CD4-positive, alpha-beta T cell treated with Interleukin-6 for 4 hours (primary cell): ENCODE data around the gene NT5DC2.
"Not testable (repeated sequence)": the region's sequence is repeated elsewhere in the genome, so short reads cannot be mapped to it uniquely, and the experiment has no call there.

Source experiments
- DNase-seq: peaks from one replicate; pipeline ENCODE4 v3.0.0-alpha.2; 2020; ENCODE audit warnings: mixed read lengths

NT5DC2 gene

DNA sequence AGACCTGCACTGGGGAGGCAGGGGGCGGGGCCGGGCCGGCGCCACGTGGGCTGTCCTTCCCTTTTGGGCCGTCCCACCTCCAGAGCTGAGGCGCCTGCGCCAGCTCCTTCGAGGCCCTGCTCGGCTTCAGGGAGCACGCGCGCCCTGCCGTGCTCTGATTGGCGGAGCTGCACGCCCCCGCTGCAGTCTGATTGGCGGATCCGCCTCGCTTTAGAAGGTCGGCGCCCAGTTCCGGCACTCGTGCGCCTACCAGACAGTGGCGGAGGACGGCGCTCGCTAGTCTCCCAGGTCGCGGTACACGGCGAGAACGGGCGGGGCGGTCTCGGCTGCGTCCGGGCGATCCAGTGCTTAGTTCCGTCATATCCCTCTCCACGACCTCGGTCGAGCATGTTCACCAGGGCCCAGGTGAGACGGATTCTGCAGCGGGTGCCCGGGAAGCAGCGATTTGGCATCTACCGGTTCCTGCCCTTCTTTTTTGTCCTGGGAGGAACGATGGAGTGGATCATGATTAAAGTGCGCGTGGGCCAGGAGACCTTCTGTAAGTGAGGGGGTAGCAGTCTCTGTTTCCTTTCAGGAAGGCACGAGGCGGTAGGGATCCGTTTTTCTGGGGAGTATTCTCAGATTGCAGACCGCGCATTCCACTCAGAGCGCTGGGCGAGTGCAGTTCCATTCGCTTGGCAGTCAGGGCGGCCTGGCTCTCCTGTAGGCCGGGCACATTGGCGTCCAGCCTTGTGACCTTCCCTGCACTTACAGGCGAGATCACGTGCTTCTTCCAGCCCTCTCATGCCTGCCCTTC is 2.9 kb upstream of the NT5DC2 start, which contains the start of gene UQCC5:
Gene UQCC5, plus strand, starts transcription at position 237 of the 796 bp plus-strand sequence. Its CDS starts 151 bp downstream, at position 388.
- peak; percentile 98 for DNase-seq

DNA sequence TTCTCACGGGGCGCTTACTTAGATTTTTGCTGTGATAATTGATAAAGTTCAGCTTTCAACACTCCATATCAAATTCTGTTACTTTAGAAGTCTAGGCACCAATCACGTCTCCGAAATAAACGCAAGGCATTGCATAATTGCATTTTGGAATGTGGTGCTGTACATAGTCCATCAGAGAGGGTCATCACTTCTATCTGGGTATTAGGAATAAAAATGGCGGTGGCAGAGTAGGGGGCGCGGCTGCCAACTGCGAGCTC is 2.4 kb upstream of the NT5DC2 start:
- no peak for DNase-seq

DNA sequence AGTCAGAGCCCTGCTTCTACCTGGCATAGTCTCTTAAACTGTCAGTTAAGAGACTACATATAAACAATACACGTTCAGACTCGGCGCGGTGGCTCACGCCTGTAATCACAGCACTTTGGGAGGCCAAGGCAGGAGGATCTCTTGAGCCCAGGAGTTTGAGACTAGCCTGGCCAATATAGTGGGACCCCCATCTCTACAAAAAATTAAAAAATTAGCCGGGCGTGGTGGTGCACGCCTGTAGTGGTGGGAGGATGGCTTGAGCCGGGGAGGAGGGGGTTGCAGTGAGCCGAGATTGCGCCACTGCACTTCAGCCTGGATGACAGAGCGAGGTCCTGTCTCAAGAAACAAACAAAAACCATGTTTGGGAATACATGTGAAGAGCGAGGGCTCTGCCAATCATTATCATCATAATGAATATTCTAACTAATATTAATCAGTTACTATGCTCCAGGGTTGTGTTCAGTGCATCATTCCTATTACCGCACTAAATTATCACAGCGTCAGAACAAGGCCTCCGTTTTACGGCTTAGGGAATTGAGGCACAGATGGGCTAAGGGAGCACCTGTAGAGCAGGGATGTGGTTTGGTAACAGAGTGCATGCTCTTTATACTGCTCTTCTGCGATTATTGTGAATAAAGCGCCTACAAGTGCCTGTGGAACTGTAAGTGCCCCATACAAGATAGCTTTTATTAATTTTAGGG is 1.9 kb upstream of the NT5DC2 start:
- DNase-seq, result no peak

DNA sequence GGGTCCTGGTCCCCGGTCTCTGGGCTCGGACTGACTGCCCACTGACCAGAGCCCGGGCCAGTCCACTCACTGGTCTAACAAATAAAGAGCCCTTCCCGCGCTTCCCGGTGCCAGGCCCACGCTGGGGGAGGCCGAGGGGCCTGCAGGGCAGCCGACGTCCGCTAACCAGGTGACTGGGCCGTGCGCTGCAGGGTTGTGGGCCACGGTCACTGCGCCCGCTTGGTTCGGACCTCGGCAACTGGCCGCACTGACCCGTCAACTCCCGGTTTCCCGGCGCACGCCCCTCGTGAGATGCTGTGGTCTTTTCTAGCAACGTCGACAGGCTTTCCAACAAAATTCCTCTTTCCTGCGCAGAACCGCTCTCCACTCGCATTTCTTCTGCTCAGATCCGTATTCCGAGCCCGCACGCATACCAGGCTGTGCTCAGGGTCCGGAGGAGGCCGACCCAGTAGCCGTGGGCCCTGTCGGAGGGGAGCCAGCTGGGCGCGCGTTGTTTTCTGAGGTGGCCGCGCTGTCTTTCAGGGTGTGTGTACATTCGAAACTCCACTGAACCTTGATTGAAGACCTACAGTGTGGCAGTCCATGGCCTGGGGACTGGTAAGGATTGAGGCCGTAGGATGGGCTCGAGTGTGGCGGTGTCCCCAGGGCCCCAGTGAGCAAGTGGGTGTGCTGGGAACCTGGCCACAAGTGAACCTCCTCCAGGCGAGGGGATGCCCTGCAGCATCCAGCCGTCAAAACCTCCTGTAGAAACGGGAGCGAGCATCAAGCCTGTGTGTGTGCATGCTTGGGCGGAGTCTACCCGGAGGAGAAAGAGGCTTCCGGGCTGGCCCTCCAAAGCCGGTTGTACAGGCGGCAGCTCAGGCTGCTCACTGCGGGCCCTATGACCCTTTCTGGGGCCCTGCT is 875 bp upstream of the NT5DC2 start:
- DNase-seq, result no peak

DNA sequence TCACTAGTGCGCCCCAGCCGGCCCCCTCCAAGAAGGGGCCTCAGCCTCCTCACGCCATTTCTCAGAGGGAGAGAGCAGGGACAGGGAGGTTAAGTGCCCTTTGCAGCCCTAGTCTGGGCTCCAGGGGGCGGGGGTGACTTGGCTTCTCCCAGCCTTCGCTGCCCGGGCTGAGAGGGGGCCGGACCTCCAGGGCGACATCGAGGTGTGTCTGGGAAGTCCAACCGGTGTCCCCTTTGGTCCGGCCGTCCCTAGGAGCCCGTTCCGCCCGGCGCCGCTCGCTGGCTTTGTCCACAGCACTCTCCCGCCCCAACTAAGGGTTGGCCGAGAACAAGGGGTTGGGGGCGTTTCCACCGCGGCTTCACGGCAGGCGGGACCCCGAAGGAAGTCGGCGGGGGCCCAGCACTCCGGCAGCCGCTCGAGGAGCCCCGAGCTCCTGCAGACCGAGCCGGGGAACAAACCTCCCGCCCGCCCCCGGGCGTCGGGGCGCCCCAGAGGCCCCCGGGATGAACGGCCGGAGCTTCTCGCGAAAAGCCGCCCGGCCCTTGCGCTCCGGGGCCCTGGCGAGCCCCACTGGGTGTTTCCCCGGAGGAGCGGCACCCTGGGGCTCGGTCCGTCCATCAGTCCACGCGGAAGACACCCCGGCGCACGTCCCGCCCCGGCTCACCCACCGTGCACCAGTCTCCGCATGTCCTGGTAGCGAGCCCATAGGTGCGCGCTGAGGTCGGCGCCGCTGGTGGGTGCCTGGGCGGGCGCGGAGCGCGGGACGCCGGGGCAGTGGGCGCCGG is 627 bp downstream of the NT5DC2 start:
- peak; percentile 33 for DNase-seq

DNA sequence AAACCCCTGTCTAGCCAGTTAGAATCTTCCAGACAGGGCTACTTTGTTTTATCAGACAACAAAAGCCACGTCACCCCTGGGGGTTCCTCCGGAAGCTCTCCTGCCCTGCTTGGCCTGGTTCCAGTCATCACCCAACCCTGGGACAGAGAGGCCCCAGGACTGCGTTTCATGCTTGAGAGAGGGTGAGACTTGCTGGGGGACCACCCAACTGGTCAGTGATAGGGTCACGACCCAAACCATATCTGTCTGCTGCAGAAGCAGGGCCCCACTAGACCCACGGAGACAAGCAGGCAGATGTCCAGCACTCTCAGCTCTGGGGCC is 1.2 kb downstream of the NT5DC2 start:
- peak; percentile 23 for DNase-seq

DNA sequence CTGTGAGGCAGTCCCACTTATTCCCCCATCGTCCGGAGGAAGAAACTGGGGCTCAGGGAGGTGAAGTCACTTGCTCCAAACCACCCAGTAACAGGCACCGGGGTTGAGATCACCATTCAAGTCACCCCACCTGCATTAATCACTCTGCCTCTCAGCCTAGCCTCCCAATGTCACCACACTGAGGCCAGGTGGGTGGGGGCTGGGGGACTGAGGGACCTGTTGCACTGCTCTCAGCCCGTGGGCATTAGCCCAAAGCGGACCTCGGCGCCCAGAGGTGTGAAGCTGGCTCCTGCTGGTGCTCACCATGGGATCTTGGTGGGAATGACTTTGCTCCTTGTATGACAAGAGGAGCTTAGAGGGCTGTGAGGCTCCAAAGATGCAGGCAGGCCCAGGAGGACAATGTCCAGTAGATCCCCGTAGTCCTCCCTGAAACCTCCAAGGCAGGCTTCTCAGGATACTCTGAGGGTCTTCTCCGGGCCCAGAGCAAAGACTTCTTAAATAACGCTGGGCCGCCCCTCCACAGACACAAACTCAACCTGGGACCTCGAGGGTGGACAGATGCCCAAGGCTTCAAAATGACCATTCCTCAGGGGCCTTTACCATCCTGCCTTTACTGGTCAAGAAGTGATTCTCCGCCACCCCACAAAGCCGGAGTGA is 1.7 kb downstream of the NT5DC2 start:
- no peak for DNase-seq

DNA sequence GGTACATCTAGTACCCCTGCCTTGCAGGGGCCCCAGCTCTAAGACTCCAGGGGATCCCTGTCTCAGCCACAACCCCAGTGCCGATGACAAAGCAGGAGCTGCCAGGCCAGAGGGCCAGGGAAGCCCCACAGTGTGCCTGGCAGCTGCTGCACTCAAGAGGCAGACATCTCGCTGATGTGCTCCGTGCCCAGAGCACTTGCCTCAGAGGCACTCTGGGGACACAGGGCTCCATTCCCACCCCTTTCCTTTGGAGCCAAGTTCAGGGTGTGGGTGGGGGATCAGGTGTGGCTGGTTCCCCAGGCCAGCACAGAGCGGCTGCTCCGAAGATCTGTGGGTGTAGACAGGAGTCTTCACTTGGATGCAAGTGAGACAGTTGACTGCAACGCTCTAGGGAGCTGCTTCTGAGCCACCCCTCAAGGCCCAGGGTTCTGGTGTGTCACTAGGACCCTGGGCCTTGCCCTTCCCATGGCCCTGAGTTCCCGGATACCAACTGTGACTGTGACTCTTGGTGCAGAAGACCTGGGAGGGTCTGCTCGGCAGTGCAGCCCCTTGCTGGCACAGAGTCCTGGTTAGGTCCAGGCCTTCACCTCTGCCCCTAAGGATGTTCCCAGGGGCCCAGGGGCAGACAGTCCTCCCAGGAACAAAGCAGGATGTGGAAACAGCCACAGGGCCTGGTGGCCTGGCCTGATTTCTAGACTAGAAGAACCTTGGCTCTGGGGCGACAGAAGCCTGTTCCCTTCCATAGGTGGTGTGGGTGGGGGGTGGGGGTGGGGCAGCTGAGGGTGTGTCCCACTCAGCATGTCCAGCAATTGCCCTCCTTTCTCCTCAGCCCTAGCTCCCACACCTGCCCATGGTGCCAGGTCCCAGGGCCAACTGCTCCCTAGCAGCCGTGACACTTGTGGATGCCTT is 2.5 kb downstream of the NT5DC2 start:
- no peak for DNase-seq

DNA sequence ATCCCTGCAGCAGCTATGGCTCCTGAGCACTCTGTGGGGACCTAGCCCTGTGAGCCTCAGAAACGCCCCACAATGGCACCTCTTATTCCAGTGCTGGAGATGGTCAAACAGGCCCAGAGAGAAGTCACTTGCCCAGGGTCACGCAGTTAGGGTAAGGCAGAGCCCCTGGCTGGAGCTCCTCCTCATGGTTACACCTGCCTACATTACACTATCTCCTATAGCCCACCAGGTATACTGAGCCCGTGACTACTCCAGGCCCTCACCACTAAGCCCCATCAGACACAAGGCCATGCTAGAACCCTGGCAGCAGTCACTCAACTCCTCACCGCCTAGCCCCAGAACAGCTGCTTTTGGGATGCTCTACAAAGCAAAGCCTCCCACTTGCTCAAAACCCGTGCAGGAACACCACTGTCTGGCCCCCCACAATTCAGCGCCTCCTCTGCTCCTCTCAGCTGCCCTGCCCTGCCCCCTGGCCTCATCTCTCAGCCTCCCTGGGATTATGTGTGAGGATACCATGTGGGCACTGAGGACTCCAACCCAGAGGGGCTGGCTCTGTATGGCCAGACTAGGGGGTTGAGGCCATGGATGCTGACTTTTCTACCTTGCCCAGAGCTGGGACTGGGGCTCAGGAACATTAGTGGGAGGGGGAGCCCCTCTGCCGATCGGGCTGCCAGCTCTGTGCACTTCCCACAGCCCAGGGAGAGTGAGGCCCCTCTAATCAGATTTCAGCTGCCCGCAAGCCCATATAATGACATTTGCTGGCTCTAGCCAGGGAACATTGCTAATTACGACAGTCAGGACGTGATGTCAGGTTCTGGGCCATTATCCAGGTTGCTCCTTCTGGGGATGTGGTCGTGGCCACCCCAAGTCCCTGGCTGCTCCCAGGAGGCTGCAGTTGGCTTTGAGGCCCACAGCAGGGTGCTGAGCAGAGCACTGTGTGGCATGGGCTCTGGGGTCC is 4.0 kb downstream of the NT5DC2 start:
- no peak for DNase-seq

DNA sequence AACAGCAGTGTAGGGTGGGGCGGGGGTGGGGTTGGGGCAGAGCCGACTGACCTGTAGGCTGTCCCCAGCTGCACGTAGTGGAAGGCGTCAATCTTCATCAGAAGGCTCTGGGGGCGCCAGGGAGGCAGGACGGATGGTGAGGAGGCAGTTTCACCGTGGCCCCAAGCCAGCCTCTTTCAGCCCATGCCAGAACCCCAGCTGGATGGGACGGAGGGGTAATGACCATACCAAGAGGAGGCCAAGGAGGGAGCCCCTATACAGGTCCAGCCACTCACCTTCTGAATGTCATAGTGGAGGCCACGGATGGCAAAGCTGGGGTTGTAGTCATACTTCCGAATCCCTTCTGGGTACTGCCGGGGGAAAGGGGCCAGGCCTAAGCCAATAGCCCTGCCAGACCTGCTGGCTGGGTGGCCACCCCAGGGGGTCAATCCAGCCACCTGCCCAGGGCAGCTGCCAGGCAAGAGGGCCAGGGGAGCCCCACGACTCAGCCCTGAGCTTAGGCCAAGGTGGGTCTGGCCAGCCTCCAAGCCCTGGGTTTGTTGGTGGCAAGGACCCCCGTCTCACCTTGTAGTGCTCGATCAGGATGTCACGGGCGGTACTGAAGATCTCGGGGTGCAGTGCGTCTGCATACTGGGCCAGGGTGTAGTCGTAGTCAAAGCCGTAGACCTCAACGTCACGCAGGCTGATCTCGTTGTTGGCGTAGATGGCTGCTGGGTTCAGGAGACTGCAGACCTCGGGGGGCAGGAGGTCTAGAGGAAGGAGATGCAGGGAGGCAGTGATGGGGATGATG is 4.9 kb downstream of the NT5DC2 start:
- no peak for DNase-seq

DNA sequence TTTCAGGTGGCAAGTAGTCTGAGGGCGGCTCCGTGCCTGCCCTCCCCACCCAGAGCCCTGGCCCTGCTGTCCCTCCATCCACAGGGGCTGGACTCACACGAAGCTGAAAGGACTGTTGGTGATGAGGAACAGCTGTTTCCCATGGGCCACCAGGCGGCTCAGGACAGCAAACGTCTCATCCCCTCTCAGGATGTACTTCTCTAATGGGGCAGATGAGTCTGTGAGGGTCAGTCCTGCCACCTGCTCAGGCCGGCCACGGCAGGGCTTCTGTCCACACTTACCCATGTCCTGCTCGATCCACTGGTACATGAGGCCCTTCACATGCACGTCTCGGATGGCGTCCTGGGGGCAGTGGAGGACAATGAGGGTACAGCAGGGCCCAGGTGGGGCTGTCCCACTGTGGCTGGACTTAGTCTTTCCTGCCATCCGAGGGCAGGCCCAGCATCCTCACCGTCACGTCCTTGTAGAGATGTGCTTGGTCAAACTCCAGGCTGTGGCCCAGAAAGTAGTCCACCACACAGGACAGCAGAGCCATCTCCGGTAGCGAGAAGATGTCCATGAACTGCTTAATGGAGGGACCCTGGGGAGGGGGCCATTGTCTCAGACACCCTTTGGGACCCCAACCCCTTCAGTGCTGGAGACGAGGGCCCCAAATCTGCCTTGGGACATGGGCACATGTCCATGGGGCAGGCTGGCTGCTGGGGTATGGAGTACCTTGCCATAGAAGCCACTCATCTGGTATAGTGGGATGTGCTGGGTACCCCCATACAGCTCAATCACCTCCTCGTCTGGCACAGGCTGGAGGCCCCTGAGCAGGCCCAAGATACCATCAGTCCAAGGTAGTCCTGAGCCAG is 5.7 kb downstream of the NT5DC2 start:
- no peak for DNase-seq

DNA sequence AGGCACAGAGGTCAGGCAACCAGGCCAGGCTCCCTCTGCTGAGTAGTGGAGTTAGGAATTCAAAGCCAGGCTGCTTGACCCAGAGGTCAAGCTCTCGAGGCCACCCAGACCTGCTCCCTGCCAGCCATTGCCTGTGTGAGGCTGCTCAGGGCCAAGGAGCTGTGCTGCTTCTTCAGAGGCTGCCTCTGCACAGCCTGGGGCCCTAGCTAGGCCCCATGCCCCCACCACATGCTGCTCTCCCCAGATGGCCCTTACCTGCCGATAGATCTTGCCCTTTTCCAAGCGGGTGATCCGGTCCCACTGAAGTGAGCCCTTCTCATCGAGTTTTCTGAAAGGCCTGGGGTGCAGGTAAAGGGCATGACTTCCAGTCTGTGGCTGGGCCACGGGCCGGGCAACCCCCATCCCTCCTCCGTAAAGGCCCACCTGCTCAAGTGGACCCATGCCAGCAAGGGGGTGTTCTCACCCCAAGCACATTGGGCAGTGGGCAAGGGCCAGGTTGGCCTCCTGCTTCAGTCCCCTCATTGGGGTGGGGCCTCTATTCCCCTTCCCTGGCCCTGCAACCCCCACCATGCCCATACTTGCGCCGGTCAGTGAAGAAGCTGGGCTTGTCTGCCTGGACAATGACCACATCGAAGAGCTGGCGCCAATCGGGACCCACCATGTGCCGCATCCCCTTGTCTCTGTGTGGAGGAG is 6.5 kb downstream of the NT5DC2 start:
- DNase-seq, result no peak

DNA sequence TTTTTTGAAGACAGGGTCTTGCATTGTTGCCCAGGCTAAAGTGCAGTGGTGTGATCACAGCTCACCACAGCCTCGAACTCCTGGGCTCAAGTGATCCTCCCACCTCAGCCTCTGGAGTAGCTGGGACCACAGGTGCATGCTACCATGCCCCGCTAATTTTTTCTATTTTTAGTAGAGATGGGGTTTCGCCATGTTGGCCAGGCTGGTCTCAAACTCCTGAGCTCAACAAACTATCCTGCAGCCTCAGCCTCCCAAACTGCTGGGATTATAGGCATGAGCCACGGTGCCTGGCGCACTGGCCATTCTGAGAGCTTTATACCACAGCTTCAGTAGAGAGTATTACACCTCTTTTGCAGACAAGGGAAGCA is 7.0 kb downstream of the NT5DC2 start:
- DNase-seq, result not testable (repeated sequence)

DNA sequence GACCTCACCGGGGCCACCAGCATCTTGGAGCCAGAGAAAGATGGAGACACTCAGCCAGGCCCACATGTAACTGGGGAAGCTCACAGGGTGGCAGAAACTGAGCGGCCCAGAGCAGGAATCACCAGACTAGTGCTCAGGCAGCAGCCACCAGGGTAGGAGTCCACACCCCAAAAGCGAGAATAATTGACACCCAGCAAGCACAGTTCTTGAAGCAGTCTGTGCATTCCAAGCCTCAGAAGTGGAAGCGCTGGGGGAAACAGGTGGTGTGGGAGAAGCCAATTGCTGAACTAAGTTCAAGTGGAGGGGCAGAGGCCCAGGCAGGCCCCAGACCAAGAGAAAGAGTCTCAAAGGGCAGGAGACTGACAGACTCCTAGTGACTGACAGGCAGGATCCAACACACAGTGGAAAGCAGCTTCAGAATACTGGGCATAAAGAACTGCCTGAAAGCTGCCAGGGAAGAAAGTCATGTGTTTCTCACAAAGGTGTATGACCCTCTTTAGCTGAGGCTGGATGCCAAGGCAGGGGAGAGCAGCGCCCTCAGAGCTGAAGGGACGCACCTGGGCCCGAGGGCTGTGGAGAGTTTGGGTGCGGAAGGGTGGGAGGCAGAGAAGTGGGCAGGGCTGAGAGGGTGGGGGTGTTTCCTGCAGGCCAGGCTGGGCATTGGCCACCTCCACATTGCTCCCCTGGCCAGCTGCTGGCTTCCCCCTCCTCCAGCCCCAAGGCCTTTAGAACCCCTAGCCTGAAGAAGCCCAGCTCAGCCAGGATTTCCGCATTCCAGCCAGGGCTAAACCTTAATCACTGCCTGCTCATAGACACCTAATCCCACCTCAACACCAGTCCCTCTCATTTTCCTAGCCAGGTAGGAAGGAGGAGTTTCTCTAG is 7.7 kb downstream of the NT5DC2 start:
- DNase-seq, result no peak

DNA sequence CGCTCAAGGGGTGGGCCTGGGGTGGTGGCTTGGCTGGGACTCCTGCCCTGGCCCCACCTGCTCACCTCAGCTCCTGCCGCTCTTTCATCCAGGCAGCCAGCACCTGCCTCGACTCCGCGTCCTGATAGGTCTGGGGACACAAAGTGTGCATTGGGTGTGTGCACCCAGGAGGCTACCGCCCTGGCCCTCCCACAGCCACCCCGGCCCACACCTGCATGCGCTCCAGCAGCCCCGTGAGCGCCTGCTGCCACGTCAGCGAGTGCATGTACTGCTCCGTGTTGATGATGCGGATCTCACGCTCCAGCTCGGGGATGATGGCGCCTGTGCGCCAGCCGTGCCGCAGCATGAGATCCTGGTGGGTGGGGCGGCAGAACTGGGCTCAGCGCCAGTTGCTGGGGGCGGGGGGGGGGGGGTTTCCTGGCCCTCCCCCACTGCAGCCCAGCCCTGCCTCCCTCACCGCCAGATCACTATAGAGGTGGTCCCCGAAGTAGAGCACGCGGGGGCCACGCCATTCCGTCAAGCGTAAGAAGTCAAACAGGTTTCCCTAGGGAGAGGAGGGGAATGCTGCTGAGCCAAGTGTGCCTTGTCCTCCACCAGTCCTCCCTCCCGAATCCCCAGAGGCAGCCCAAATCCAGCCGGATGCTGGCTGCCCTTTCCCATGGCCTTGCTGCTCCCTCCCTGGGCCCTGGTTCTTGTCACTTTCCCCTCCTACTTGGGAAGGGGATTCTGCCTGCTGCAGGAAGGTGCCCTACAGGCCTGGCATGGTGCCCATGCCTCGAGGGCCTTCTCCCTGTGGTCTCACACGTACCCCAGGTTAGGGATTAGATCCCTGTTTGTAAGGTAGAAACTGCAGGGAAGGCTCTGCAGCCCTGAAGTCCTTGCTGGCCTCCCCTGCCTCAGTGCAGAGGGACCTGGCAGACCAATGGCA is 8.6 kb downstream of the NT5DC2 start:
- DNase-seq, result no peak
